ENCODE data around the gene ZNF730. TPM values are rescaled to one million over a fixed set of nuclear protein-coding genes. Genes with fewer than 3 reads are reported as not detected.
"Not testable (repeated sequence)": the region's sequence is repeated elsewhere in the genome, so short reads cannot be mapped to it uniquely, and the experiment has no call there.

Gene ZNF730
- polyA plus RNA-seq: under 1 TPM in 1 of 3 donors, not detected in 2; 0.21 TPM

DNA sequence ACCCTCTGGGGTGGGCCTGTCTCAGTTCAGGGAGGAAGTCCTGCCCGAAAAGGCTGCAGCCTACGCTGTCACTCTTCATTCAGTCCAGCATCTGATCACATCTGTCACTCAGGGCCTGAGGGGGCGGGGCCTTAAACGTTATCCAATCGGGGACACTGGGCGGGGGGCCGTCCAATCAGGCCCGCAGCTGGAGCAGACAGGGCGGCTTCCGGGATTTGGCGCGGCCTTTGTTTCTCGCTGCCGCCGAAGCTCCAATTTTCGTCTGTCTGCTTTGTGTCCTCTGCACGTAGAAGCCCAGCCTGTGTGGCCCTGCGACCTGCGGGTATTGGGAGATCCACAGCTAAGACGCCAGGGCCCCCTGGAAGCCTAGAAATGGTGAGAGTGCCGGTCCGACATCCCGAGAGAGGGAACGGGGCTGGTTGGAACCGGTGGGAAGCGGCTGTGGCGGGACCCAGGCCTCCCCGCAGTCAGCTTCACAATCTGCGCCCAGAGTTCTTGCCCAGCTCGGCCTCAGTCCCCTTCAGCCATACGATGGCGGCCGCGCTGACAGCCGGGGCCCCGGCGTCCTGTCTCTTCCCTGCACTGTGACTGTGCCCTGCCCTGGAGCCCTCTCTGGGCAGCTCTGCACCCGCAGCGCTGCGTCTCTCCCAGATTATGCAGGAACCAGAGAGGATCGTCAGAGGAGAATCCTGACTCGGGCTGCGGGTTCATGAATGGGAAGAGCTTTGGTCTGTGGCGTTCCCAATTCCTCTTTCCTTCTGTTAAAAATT lies at the start of gene ZNF730:
TSS of gene ZNF730 (plus strand) at position 224 of the 770 bp plus-strand sequence. CDS start at position 373, 149 bp downstream.
- Mint-ChIP-seq H3K9me3 (peaks cover 0 to 4% (median 0%) of the 10 kb centered on the region in 6 donors), H3K4me1 (peaks cover 8 to 30% of the 10 kb centered on the region in 2 donors), H3K27me3 (ENCODE audit: low read depth in 3 of 3) (peaks cover 0 to 3% (median 2%) of the 10 kb centered on the region in 3 donors), H3K27ac (peak within 1 kb of the TSS in 3 of 6 donors; percentile 49 to 83 (median 64)), H3K36me3 (peaks cover 0 to 6% (median 0%) of the 10 kb centered on the region in 3 donors), H3K4me3 (peak within 1 kb of the TSS; percentile 83 to 86 (median 84))
- DNase-seq: peak; percentile 29 to 69 (median 39)

DNA sequence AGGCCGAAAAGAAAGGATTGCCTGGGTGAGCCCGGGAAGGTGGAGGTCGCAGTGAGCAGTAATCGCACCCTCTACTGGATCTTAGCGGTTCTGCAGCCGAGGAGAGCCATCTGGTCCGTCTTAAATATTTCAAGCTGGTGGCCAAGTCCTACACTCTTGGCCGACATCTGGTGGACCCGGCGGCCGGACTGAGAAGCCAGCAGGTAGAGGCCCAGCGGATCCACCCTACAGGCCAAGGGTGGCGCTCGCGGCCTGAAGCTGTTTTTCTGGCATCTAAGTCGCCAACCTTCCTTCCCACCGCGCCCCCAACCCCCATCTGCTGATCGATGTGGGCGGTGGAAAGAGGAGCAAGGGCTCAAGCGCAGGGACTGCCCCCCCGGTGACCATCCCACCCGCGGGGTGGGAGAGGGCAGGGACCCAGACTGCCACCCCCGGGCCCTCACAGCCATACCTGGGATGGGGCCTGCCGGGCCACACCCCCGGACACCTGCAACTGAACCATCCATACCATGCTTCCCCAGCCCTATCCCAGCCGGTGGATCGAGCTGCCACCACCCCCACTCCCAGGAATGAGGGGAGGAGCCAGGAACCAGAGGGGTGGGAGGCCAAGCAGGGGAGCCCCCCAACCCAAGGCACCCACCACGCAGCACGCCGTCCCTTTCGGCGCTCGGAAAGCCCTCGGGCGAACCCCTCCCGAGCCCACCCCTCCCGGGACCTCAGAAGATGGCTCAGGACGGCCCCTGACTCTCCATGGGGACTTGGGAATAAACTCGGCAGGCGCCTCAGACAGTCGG lies 46.3 kb upstream of the ZNF730 start:
- H3K27ac Mint-ChIP-seq: no peak overlapping the region
- H3K27me3 Mint-ChIP-seq (ENCODE audit: low read depth in 3 of 3): peaks cover 4 to 17% (median 10%) of the 10 kb centered on the region in 3 donors
- H3K4me1 Mint-ChIP-seq: peaks cover 0 to 15% of the 10 kb centered on the region in 2 donors
- H3K36me3 Mint-ChIP-seq: peaks cover 0 to 4% (median 4%) of the 10 kb centered on the region in 3 donors
- H3K9me3 Mint-ChIP-seq: peaks cover 0 to 18% (median 11%) of the 10 kb centered on the region in 6 donors
- DNase-seq: no peak
- H3K4me3 Mint-ChIP-seq: peak overlapping the region in 3 of 5 donors; percentile 44 to 57 (median 53)

DNA sequence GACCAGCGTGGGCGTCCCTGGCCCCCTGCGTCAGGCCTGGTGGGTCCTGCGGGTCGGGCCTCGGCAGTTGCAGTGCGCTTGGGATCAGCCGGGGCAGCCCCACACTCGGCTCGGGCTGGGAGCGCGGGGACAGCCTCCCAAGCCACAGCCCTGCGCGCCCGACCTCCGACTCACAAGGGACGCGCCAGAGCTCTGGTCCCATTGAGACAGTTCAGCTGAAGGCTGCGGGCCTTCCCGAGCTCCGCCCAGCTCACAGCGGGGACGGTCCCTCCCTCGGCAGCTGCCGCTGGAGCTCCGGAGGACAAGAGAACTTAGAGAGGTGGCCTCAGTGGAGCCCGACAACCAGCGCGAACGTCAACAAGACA lies 45.7 kb upstream of the ZNF730 start:
- Mint-ChIP-seq H3K27ac (no peak overlapping the region), H3K9me3 (peaks cover 0 to 18% (median 11%) of the 10 kb centered on the region in 6 donors), H3K36me3 (peaks cover 0 to 4% (median 4%) of the 10 kb centered on the region in 3 donors), H3K4me1 (peaks cover 2 to 21% of the 10 kb centered on the region in 2 donors), H3K4me3 (no peak overlapping the region), H3K27me3 (ENCODE audit: low read depth in 3 of 3) (peaks cover 4 to 17% (median 10%) of the 10 kb centered on the region in 3 donors)
- no peak for DNase-seq

DNA sequence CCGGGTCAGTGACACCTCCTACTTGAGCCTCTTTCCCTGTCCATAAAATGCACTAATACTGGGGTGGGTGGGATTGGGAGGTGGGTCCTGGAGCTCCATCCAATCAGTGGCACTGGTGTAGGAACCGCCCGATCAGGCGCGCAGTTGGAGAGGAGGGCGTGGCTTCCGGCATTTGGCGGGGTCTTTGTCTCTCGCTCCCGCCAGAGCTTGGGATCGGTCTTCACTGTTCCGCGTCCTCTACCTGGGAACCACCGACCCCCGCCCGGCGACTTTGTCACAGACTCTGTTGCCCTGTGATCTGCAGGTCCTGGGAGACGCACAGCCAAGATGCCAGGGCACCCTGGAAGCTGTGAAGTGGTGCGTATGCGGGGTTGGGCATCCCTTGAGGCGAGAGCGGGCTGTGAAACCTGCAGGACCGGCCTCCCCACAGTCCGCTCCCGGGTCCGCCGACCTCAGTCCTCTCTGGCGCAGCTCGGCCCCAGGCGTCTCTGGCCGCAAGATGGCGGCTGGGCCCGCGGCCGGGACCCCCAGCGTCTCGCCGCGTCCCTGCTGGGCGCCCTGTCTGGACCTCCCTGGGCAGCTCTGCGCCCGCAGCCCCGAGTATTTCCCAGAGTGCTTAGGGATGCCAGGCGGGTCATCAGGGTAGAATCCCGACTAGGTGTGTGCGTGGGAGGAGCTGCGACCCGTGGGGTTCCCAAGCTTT lies 41.6 kb upstream of the ZNF730 start:
- H3K9me3 Mint-ChIP-seq: peaks cover 0 to 9% (median 3%) of the 10 kb centered on the region in 6 donors
- DNase-seq: peak in 1 of 3 donors; percentile 5
- H3K27ac Mint-ChIP-seq: no peak overlapping the region
- H3K36me3 Mint-ChIP-seq: peaks cover 0 to 4% (median 4%) of the 10 kb centered on the region in 3 donors
- peaks cover 3 to 19% of the 10 kb centered on the region in 2 donors for H3K4me1 Mint-ChIP-seq
- peak overlapping the region; percentile 54 to 73 (median 72) for H3K4me3 Mint-ChIP-seq
- H3K27me3 Mint-ChIP-seq (ENCODE audit: low read depth in 3 of 3): peaks cover 1 to 13% (median 8%) of the 10 kb centered on the region in 3 donors

DNA sequence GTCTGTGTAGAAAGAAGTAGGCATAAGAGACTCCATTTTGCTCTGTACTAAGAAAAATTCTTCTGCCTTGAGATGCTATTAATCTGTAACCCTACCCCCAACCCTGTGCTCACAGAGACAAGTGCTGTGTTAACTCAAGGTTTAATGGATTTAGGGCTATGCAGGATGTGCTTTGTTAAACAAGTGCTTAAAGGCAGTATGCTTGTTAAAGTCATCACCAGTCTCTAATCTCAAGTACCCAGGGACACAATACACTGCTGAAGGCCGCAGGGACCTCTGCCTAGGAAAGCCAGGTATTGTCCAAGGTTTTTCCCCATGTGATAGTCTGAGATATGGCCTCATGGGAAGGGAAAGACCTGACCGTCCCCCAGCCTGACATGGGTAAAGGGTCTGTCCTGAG lies 39.0 kb upstream of the ZNF730 start:
- H3K4me1 Mint-ChIP-seq, H3K27ac Mint-ChIP-seq: not testable (repeated sequence)
- peaks cover 0 to 12% (median 5%) of the 10 kb centered on the region in 6 donors for H3K9me3 Mint-ChIP-seq

DNA sequence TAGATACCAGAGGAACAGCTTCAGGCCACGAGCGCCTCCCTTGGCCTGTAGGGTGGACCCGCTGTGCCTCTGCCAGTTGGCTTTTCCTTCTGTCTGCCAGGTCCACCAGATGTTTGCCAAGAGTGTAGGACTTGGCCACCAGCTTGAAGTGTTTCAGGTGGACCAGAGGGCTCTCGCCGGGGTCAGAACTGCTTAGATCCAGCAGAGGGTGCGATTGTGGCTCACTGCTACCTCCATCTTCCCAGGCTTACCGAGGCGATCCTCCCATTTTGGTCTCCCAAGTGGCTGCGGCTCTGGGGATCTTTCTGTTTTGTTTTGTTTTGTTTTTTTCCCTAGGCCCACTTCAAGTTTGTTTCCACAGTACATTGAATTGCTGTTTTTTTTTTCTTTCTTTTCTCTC lies 23.0 kb upstream of the ZNF730 start:
- Mint-ChIP-seq H3K9me3 (peaks cover 8 to 56% (median 39%) of the 10 kb centered on the region in 6 donors), H3K27ac (no peak overlapping the region), H3K4me1 (no peaks in the 10 kb centered on the region), H3K36me3 (peaks cover 3 to 28% (median 13%) of the 10 kb centered on the region in 3 donors), H3K4me3 (no peak overlapping the region), H3K27me3 (ENCODE audit: low read depth in 3 of 3) (peaks cover 0 to 2% (median 2%) of the 10 kb centered on the region in 3 donors)
- no peak for DNase-seq

More for the DNA sequence above, 39.0 kb upstream of the ZNF730 start:
- H3K4me3 Mint-ChIP-seq; H3K27me3 Mint-ChIP-seq (ENCODE audit: low read depth in 3 of 3); DNase-seq; H3K36me3 Mint-ChIP-seq: not testable (repeated sequence)

DNA sequence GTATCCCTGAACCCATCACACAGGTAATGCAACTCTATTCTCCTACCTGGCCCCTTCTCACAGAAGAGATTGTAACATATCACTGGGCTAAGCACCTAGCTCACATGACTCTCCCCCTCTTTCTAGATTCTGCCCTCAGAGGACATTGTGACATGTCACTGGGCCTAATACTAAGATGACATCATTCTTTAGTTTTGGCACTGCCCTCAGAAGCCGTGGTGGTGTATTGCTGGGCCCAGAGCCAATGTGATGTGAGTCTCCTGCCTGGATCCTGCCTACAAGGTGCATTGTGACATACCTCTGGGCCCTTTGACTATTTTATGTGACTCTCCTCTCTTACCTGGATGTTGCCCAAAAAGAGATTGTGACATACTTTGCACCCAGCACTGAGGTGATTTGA lies 21.4 kb upstream of the ZNF730 start:
- no peak overlapping the region for H3K4me3 Mint-ChIP-seq
- DNase-seq: no peak
- peaks cover 0 to 29% (median 14%) of the 10 kb centered on the region in 3 donors for H3K36me3 Mint-ChIP-seq
- no peaks in the 10 kb centered on the region for H3K4me1 Mint-ChIP-seq
- H3K27me3 Mint-ChIP-seq (ENCODE audit: low read depth in 3 of 3): peaks cover 0 to 2% (median 0%) of the 10 kb centered on the region in 3 donors
- H3K27ac Mint-ChIP-seq: no peak overlapping the region
- peaks cover 8 to 49% (median 28%) of the 10 kb centered on the region in 6 donors for H3K9me3 Mint-ChIP-seq

DNA sequence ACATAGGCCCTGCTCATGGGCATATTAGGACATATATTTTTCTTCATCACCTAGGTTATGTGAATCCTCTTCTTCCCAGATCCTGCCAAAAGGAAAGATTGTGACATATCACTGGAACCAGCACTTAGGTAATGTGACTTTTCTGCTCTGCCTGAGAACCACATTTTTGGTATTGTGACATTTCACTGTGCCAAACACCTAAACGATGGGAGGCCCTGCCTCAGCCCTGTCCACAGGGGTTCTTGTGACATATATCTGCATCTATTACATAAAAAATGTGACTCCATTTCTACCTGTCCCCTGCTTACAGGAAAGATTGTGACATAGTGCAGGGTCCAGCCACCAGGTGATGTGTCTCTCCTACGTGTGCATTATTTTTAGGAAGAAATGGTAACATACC lies 18.5 kb upstream of the ZNF730 start:
- H3K9me3 Mint-ChIP-seq: peaks cover 4 to 28% (median 14%) of the 10 kb centered on the region in 6 donors
- no peak overlapping the region for H3K4me3 Mint-ChIP-seq
- no peaks in the 10 kb centered on the region for H3K4me1 Mint-ChIP-seq
- no peak overlapping the region for H3K27ac Mint-ChIP-seq
- peaks cover 0 to 2% (median 0%) of the 10 kb centered on the region in 3 donors for H3K27me3 Mint-ChIP-seq (ENCODE audit: low read depth in 3 of 3)
- no peak for DNase-seq
- peaks cover 0 to 21% (median 14%) of the 10 kb centered on the region in 3 donors for H3K36me3 Mint-ChIP-seq

DNA sequence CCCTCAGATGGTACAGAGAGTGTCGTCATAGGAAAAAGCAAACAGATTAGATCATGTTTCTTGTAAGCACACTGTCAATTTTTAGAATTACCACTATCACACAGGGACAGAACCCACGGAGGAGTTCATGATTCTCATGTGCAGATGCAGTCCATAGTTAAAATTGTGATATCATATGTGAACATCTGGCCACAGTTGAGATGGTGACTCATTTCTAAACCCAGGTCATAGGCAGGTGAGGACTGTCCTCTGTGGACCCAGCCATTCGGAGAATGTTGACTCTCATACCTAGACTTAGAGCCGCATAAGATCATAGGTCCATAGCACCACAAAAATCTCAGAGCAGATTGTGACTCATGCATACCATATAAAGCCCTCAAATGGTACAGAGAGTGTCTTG lies 17.8 kb upstream of the ZNF730 start:
- peaks cover 0 to 2% (median 0%) of the 10 kb centered on the region in 3 donors for H3K27me3 Mint-ChIP-seq (ENCODE audit: low read depth in 3 of 3)
- H3K9me3 Mint-ChIP-seq: peaks cover 4 to 26% (median 14%) of the 10 kb centered on the region in 6 donors
- H3K4me3 Mint-ChIP-seq: no peak overlapping the region
- peaks cover 0 to 19% (median 14%) of the 10 kb centered on the region in 3 donors for H3K36me3 Mint-ChIP-seq
- no peaks in the 10 kb centered on the region for H3K4me1 Mint-ChIP-seq
- no peak overlapping the region for H3K27ac Mint-ChIP-seq
- no peak for DNase-seq

DNA sequence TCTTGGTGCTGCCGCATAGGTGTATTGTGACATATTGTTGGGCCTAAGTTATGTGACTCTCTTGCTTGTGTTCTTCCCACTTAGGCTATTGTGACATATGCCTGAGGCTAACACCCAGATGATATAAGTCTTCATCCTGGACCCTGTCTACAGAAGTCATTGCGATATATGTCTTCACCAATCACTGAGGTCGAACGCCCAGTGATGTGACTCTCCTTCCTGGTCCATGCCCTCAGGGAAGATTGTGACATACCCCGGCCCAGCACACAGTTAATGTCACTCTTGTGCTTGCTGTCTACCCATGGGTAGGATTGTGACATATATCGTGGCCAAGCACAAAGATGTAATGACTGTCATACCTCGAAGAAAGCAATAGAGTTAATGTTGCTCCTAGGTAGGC lies 16.9 kb upstream of the ZNF730 start:
- Mint-ChIP-seq H3K4me1 (no peaks in the 10 kb centered on the region), H3K36me3 (peaks cover 0 to 14% (median 10%) of the 10 kb centered on the region in 3 donors), H3K27me3 (ENCODE audit: low read depth in 3 of 3) (peaks cover 0 to 2% (median 0%) of the 10 kb centered on the region in 3 donors), H3K27ac (no peak overlapping the region), H3K4me3 (no peak overlapping the region), H3K9me3 (peaks cover 4 to 21% (median 12%) of the 10 kb centered on the region in 6 donors)
- no peak for DNase-seq

DNA sequence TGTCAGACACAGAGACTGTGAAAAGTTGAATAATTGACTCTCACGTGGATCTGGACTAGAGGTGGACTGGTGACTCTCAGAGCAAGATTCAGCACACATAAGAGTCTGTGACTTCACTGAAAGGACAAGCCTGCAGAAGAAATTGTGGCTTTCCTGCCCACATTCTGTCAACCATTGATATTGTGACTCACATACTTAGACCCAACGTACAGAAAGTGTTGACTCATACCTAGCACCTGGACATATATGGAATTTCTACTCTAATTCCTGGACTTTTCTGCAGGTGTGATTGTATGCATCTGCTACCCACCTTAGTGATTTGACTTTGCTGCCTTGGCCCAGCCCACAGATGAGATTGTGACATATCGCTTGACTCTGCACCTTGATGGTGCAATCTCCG lies 15.6 kb upstream of the ZNF730 start:
- no peak overlapping the region for H3K27ac Mint-ChIP-seq
- peaks cover 0 to 2% (median 0%) of the 10 kb centered on the region in 3 donors for H3K27me3 Mint-ChIP-seq (ENCODE audit: low read depth in 3 of 3)
- H3K4me3 Mint-ChIP-seq: no peak overlapping the region
- DNase-seq: no peak
- peaks cover 4 to 18% (median 10%) of the 10 kb centered on the region in 6 donors for H3K9me3 Mint-ChIP-seq
- H3K36me3 Mint-ChIP-seq: peaks cover 0 to 15% (median 8%) of the 10 kb centered on the region in 3 donors
- no peaks in the 10 kb centered on the region for H3K4me1 Mint-ChIP-seq

DNA sequence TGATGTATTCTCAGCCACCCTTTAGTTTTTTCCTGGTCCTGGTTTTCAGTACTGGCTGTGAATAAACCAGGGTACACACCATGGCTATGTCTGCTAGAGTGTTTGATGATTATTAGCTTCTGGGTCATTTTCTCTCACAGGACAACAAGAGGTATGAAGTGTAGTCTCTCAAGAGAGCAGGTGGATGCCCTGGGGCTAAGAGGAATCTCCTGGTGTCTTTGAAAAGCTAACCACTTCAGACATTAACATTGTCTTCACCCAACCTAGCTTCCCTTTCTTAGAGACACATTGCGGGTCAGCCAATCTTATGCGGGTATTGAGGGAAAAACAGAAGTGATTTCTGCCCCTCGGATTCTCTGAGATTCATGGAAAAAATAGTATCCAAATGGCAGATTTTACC lies 1.6 kb downstream of the ZNF730 start:
- Mint-ChIP-seq H3K27ac (no peak overlapping the region), H3K27me3 (ENCODE audit: low read depth in 3 of 3) (peaks cover 0 to 3% (median 2%) of the 10 kb centered on the region in 3 donors), H3K4me1 (peaks cover 8 to 30% of the 10 kb centered on the region in 2 donors), H3K9me3 (peaks cover 0 to 7% (median 0%) of the 10 kb centered on the region in 6 donors), H3K4me3 (peak overlapping the region in 3 of 5 donors; percentile 18 to 37 (median 24)), H3K36me3 (peaks cover 0 to 6% (median 0%) of the 10 kb centered on the region in 3 donors)
- DNase-seq: no peak

DNA sequence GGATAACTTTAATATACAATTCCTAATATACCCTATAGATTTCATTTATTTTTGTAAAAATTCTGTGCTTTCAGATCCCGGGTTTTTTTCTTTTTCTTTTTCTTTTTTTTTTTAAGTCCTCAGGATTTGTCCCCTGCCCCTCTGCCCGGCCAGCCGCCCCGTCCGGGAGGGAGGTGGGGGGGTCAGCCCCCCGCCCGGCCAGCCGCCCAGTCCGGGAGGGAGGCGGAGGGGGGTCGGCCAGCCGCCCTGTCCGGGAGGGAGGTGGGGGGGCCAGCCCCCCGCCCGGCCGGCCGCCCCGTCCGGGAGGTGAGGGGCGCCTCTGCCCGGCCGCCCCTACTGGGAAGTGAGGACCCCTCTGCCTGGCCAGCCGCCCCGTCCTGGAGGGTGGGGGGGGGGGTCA lies 17.4 kb downstream of the ZNF730 start:
- not testable (repeated sequence) for DNase-seq; H3K27ac Mint-ChIP-seq; H3K4me3 Mint-ChIP-seq; H3K4me1 Mint-ChIP-seq; H3K27me3 Mint-ChIP-seq (ENCODE audit: low read depth in 3 of 3)
- Mint-ChIP-seq H3K9me3 (peaks cover 5 to 38% (median 16%) of the 10 kb centered on the region in 6 donors), H3K36me3 (peaks cover 0 to 10% (median 0%) of the 10 kb centered on the region in 3 donors)

Data from immature natural killer cell (primary cell).